Subcutaneous adipose tissue (tissue), 4 donors: ENCODE measurements around the gene NAE1. TPM values are rescaled to one million over a fixed set of nuclear protein-coding genes. Genes with fewer than 3 reads are reported as not detected.

Source experiments
- total RNA-seq, 4 donors: library from RNA; depleted of rRNA; stranded (reverse); fragments of >200 nt; gene quantifications; one replicate each; pipeline ENCODE4 v1.1.0, GENCODE V29; 2016
- TF ChIP-seq, protein P1 (sequence below): fragments of 450-650 bp; IDR thresholded peaks from one replicate; pipeline ENCODE4 v1.5.1; 2016; ENCODE audit warnings: low read depth, mild to moderate bottlenecking, control low read depth, antibody characterized with exemption, moderate library complexity

The NAE1 gene
- total RNA-seq, 4 donors from 2014 or later: 38.2 to 56.4 (median 46.4) TPM

GRCh38 chr16:66802159-66802558 lies 28.6 kb downstream of the NAE1 start:
- TF ChIP-seq, protein P1, sequence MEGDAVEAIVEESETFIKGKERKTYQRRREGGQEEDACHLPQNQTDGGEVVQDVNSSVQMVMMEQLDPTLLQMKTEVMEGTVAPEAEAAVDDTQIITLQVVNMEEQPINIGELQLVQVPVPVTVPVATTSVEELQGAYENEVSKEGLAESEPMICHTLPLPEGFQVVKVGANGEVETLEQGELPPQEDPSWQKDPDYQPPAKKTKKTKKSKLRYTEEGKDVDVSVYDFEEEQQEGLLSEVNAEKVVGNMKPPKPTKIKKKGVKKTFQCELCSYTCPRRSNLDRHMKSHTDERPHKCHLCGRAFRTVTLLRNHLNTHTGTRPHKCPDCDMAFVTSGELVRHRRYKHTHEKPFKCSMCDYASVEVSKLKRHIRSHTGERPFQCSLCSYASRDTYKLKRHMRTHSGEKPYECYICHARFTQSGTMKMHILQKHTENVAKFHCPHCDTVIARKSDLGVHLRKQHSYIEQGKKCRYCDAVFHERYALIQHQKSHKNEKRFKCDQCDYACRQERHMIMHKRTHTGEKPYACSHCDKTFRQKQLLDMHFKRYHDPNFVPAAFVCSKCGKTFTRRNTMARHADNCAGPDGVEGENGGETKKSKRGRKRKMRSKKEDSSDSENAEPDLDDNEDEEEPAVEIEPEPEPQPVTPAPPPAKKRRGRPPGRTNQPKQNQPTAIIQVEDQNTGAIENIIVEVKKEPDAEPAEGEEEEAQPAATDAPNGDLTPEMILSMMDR: no peak

DNA sequence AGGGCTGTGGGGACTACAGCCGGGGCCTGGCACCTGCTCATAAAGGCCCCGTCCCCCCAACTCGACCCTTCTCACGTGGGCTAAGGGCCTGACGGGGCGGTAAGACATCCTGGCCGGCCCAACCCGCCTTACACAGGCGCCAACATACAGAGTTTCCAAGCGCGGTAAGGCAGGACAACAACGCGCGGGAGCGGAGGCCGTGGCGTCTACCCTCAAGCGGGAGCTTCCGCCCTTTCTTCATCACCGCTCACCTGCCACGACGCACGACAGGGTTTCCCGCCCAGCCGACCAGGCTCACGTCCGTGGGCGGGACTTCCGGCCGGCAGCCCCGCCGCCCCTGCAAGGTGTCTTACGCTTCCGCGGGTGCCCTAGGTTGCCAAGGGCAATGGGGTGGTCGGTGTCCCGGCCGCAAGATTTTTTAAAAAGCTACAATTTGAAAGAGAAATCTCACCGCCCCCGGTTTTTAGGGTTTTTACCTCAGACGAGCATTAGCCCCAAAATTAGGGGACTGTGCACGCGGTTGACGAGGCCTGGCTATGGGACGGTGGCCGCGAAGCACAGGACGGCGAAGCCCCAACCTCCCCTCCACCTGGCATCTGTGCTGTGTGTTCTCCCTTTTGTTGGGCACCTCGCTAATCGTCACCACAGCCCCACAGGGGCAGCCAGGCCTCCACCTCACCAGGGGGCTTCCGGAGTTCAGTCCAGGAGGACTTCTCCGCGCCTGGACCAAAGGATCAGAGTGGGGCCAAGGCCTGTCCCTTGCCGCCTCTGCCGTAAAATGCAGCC lies 29.3 kb downstream of the NAE1 start, which contains the start of gene TERB1:
TERB1 (minus strand) TSS at position 265 of the 786 bp plus-strand sequence. CDS start 4,786 bp downstream, outside the sequence.
- TF ChIP-seq, protein P1: no peak

DNA sequence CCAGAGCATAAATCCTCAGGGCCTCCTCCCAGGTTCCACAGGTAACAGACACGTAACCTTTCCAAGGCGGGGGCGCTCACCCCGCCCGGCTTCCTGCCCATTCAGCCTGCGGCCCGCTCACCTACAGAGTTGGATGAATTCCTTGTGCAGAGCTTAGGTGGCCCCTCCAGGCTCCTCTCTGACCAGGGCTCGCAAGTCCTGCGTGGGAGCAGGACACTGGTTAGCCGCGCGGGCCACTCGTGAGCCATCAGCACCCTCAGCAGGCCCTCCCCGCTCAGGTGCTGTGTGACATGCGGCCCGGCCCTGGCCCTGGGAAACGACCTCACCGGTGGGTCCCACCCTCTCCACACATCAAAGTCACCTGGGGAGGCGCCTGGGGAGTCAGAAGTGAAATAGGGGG lies 29.9 kb downstream of the NAE1 start:
- TF ChIP-seq, protein P1: no peak

GRCh38 chr16:66798161-66798560 lies 32.6 kb downstream of the NAE1 start:
- TF ChIP-seq, protein P1: no peak

DNA sequence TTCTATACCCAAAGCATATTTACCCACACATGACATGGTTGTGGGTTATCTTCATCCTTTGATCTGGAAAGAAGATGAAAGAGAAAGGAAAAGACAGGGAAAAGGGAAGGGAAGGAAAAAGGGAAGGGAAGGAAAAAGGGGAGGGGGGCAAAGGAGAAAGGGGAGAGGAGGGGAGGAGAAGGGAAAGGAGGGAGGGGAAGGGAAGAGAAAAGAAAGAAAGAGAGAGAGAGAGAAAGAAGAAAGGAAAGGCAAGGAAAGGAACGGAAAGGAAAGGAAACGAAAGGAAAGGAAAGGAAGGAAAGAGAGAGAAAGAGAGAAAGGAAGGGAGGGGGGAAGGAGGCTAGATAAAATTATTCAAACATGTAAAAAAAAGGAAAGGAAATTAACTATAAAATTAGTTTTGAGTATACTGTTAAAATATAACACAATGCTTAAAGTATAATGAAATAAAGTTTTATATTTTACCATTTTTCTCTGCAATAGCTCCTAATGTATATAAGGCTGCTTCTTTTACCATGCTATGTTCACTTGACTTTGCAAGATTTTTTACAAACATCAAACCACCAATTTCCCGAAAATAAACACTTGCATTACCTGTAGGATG lies 40.5 kb downstream of the NAE1 start:
- TF ChIP-seq, protein P1: no peak

- TF ChIP-seq, protein P1: no peak
Observed at GRCh38 chr16:66787427-66787826, 43.3 kb downstream of the NAE1 start.

DNA sequence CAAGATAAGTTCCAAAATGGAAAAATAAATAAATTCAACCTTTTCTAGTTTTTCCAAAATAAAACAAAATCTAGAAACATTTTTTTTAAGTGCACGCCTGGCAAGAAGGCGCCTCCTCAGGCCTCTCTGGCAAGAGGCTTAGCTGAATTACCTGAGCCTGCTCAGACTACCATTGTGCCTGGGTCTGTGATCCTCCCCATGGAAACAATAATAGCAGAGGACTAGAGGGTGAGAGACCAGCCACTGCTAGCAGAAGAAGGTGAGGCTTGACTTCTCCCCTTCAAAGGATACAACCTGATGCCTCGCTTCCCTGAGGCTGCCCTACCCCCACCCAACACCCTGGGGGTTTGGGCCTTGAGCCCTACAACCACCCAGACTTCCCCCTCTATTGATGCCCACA lies 44.2 kb downstream of the NAE1 start:
- TF ChIP-seq, protein P1: no peak
